ENCODE results near the gene TPD52L1. TPM values are rescaled to one million over a fixed set of nuclear protein-coding genes. Genes with fewer than 3 reads are reported as not detected.

TPD52L1 gene
- polyA plus RNA-seq, 1 donor from 2014 or later: not detected

- peaks cover 5% of the 10 kb centered on the region for H3K27me3 Mint-ChIP-seq
- no peak overlapping the region for H3K4me3 Mint-ChIP-seq
- no peaks in the 10 kb centered on the region for H3K36me3 Mint-ChIP-seq
- no peaks in the 10 kb centered on the region for H3K4me1 Mint-ChIP-seq
- no peak overlapping the region for H3K27ac Mint-ChIP-seq
- H3K9me3 Mint-ChIP-seq: no peaks in the 10 kb centered on the region
These were observed 28.9 kb downstream of the TPD52L1 start for GRCh38 chr6:125182237-125183008.

DNA sequence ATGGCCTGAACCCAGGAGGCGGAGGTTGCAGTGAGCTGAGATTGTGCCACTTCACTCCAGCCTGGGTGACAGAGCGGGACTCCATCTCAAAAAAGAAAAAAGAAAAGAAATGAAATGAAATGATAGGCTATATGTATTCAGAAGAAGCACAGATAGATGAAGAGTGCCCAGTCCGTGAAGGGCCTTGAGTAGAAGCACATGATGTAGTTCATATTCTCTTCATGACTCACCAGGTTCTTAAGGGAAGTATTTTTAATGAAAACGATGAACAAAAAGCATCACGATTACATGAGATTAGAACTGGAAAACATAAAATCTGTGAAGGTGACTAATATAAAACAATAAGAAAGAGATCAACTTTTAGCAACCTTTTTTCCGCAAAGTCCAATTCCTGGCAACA is 29.8 kb downstream of the TPD52L1 start:
- H3K4me1 Mint-ChIP-seq: no peaks in the 10 kb centered on the region

DNA sequence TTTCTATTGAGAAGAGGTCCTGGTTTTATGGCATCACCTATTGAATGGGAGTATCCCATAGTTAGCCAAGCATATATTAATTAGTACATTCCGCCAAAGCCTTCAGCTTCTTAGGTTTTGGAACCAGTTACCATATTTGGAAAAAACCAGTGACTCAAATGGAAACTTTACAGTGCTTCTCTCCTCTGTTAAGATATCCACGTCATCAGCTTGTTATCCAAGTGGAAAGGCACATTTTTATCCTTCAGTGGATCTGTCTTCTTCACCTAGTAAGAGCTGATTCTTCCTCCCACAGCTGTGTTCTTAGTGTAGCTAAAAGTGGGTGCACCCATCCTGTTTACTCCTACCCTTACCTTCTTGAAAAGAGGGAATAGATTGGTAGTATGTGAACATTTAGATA is 34.5 kb downstream of the TPD52L1 start:
- Mint-ChIP-seq H3K4me3 (no peak overlapping the region), H3K27me3 (peaks cover 4% of the 10 kb centered on the region), H3K36me3 (no peaks in the 10 kb centered on the region), H3K4me1 (no peaks in the 10 kb centered on the region), H3K27ac (no peak overlapping the region), H3K9me3 (no peaks in the 10 kb centered on the region)

More for the DNA sequence above, 29.8 kb downstream of the TPD52L1 start:
- Mint-ChIP-seq H3K27ac (no peak overlapping the region), H3K36me3 (no peaks in the 10 kb centered on the region), H3K9me3 (no peaks in the 10 kb centered on the region), H3K4me3 (no peak overlapping the region), H3K27me3 (peaks cover 5% of the 10 kb centered on the region)

- no peak overlapping the region for H3K4me3 Mint-ChIP-seq
- H3K27me3 Mint-ChIP-seq: peaks cover 4% of the 10 kb centered on the region
- no peaks in the 10 kb centered on the region for H3K9me3 Mint-ChIP-seq
- no peaks in the 10 kb centered on the region for H3K36me3 Mint-ChIP-seq
- no peak overlapping the region for H3K27ac Mint-ChIP-seq
- no peaks in the 10 kb centered on the region for H3K4me1 Mint-ChIP-seq
These were observed 35.1 kb downstream of the TPD52L1 start for GRCh38 chr6:125188594-125189203.

DNA sequence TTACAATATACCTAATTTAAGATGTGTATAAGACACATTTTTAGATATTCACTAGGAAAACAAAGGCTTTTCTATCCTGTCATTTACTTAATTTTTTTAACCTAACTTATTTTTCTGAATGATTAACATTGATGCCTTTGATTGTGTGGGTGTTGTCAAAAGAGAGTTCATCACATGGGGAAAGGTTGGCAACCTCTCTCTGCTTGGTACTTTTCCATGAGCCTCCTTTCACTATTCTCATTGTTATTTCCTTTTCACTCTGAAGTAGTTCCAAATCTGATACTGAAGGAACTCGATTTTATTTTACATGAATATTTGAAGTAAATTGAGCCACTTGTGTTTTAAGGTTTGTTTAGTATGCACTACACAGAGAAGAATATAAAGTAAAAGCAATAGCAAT is 35.9 kb downstream of the TPD52L1 start:
- H3K36me3 Mint-ChIP-seq: no peaks in the 10 kb centered on the region
- H3K9me3 Mint-ChIP-seq: no peaks in the 10 kb centered on the region

DNA sequence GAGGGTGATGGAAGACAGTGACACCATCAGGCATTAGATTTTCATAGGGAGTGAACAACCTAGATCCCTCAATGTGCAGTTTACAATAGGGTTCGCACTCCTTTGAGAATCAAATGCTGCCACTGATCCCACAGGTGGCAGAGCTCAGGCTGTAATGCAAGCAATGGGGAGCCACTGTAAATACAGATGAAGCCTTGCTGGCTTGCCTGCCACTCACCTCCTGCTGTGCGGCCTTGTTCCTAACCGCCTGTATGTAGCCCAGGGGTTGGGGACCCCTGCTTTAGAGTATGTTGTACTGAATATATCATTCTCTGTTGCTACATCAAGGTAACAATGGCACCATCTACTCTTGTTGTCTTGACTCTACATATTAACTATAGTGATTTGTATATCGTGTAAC is 37.1 kb downstream of the TPD52L1 start:
- Mint-ChIP-seq H3K4me1 (peaks cover 0 to 2% (median 0%) of the 10 kb centered on the region in 3 donors), H3K27ac (no peak overlapping the region), H3K27me3 (peaks cover 4% of the 10 kb centered on the region), H3K4me3 (no peak overlapping the region), H3K36me3 (no peaks in the 10 kb centered on the region), H3K9me3 (no peaks in the 10 kb centered on the region)

More for the DNA sequence above, 35.9 kb downstream of the TPD52L1 start:
- Mint-ChIP-seq H3K4me1 (peaks cover 0 to 2% (median 0%) of the 10 kb centered on the region in 3 donors), H3K27me3 (peaks cover 4% of the 10 kb centered on the region), H3K27ac (no peak overlapping the region), H3K4me3 (no peak overlapping the region)

GRCh38 chr6:125191916-125192609 is 38.5 kb downstream of the TPD52L1 start:
- H3K4me3 Mint-ChIP-seq: no peak overlapping the region
- H3K9me3 Mint-ChIP-seq: no peaks in the 10 kb centered on the region
- H3K27ac Mint-ChIP-seq: no peak overlapping the region
- H3K36me3 Mint-ChIP-seq: no peaks in the 10 kb centered on the region
- H3K4me1 Mint-ChIP-seq: peaks cover 0 to 2% (median 0%) of the 10 kb centered on the region in 3 donors
- H3K27me3 Mint-ChIP-seq: peaks cover 6% of the 10 kb centered on the region

DNA sequence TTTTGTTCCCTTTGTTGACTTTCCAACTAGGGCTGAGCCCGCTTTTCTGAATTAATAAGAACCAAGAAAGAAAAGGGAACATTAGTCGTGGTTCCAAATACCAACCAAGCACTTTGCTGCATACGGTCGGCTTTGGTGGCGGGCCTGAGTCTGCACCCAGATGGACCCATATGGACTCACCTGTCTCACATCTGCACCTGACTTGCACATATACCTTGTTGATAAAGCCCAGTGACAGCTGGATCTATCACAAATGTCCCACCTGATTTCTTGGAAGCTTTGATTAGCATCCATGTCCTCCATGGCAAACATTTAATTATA is 39.0 kb downstream of the TPD52L1 start:
- peaks cover 6% of the 10 kb centered on the region for H3K27me3 Mint-ChIP-seq
- H3K9me3 Mint-ChIP-seq: no peaks in the 10 kb centered on the region
- H3K27ac Mint-ChIP-seq: no peak overlapping the region
- H3K36me3 Mint-ChIP-seq: no peaks in the 10 kb centered on the region
- peaks cover 0 to 2% (median 0%) of the 10 kb centered on the region in 3 donors for H3K4me1 Mint-ChIP-seq
- H3K4me3 Mint-ChIP-seq: no peak overlapping the region

DNA sequence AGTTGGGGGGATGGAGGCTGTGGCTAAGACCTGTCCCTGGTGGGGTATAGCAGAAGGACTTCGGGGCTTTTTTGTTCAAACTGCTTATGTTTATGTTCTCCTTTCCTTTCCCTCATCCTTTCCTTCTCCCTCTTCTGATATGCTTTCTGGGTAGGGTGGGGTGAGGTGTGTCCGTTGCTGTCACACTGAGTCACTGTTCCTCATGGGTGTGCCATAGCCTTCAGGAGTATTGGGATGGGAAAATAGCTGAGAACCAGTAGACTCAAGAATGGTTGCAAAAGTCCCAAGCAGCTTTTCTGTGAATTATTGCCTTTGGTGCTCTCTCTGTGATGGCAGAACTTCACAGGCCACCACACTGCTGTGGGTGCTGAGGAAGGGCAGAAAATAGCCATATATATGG is 39.6 kb downstream of the TPD52L1 start:
- peaks cover 0 to 2% (median 0%) of the 10 kb centered on the region in 3 donors for H3K4me1 Mint-ChIP-seq
- no peak overlapping the region for H3K4me3 Mint-ChIP-seq
- H3K36me3 Mint-ChIP-seq: no peaks in the 10 kb centered on the region
- H3K9me3 Mint-ChIP-seq: no peaks in the 10 kb centered on the region
- H3K27ac Mint-ChIP-seq: no peak overlapping the region
- H3K27me3 Mint-ChIP-seq: peaks cover 6% of the 10 kb centered on the region

GRCh38 chr6:125194941-125195340 is 41.4 kb downstream of the TPD52L1 start:
- H3K27me3 Mint-ChIP-seq: peaks cover 6% of the 10 kb centered on the region

GRCh38 chr6:125195526-125195925 is 42.0 kb downstream of the TPD52L1 start:
- Mint-ChIP-seq H3K4me1 (peaks cover 0 to 2% (median 0%) of the 10 kb centered on the region in 3 donors), H3K9me3 (peaks cover 0 to 1% (median 0%) of the 10 kb centered on the region in 3 donors), H3K4me3 (no peak overlapping the region), H3K36me3 (no peaks in the 10 kb centered on the region), H3K27me3 (peaks cover 7% of the 10 kb centered on the region), H3K27ac (no peak overlapping the region)

More at GRCh38 chr6:125194941-125195340, 41.4 kb downstream of the TPD52L1 start:
- Mint-ChIP-seq H3K36me3 (no peaks in the 10 kb centered on the region), H3K4me1 (peaks cover 0 to 2% (median 0%) of the 10 kb centered on the region in 3 donors), H3K4me3 (no peak overlapping the region), H3K9me3 (no peaks in the 10 kb centered on the region), H3K27ac (no peak overlapping the region)

DNA sequence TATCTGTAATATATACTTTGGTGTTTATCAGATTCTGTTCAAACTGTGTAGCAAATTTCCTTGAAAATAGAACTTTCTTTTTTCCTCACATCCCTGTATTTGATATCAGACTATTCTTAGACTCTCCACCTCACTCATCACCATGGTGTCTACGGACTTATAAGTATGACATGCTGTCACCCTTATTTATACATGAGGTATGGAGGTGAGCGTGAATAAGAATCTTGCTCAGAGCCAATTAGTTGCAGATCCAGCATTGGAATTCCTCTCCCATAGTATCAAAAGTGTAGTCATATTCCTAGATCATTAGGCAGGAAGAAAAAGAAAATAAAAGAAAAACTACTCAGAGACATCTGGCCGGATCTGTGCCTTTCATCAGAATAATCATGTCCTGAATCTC is 43.0 kb downstream of the TPD52L1 start:
- Mint-ChIP-seq H3K27me3 (peaks cover 5% of the 10 kb centered on the region), H3K27ac (no peak overlapping the region), H3K9me3 (peaks cover 0 to 3% (median 0%) of the 10 kb centered on the region in 3 donors), H3K36me3 (no peaks in the 10 kb centered on the region), H3K4me3 (no peak overlapping the region), H3K4me1 (peaks cover 0 to 2% (median 0%) of the 10 kb centered on the region in 3 donors)

DNA sequence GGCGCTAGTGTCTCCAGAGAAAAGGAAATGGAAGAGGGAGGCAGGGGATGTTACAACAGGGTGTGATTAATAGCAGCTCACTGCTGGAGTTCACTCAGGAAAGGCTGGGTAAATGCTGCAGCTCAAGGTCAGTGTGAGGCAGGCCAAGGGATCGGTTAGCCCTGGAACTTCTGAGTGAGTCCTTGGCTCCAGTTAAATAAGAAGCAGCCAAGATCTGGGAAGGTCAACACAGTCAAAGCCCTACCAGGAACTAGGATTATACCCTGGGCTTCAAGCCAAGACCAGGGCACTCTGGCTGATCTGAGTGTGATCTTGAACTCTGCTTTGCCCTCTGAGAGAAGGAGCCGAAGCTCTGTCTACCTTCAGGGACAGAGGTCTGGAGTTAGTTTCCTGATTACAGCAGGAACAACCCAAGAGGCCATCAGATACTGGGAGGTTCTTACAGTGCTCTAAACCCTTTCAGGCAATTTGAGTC is 44.3 kb downstream of the TPD52L1 start:
- no peak overlapping the region for H3K27ac Mint-ChIP-seq
- peaks cover 0 to 3% (median 0%) of the 10 kb centered on the region in 3 donors for H3K9me3 Mint-ChIP-seq
- peaks cover 0 to 5% (median 0%) of the 10 kb centered on the region in 3 donors for H3K4me1 Mint-ChIP-seq
- peaks cover 6% of the 10 kb centered on the region for H3K27me3 Mint-ChIP-seq
- H3K4me3 Mint-ChIP-seq: no peak overlapping the region
- H3K36me3 Mint-ChIP-seq: no peaks in the 10 kb centered on the region

DNA sequence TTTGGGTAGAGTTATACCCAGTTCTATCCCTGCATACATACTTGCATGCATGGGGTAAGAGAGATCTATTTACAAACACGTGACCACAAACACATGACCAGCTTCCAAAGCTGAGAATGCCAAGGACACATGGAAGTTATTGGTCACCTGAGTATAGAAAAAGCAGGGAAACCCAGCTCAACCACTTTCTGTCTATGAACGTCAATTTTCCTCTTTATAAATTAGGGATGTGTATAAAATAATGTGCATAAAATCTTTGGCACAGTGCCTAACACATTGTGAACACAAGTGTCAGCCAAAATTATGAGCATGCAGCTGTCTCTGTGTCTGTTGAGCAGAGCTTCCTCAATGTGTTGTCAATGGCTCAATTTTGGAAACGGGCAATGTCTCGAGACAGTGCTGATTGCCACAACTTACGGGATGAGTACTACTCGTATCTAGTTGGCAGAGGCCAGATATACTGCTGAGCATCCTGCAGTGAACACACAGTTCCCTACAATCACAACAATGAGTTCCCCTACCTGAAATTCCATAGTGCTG is 44.9 kb downstream of the TPD52L1 start:
- H3K4me1 Mint-ChIP-seq: peaks cover 0 to 5% (median 0%) of the 10 kb centered on the region in 3 donors
- peaks cover 7% of the 10 kb centered on the region for H3K27me3 Mint-ChIP-seq
- no peaks in the 10 kb centered on the region for H3K36me3 Mint-ChIP-seq
- H3K27ac Mint-ChIP-seq: no peak overlapping the region
- H3K9me3 Mint-ChIP-seq: peaks cover 0 to 3% (median 0%) of the 10 kb centered on the region in 3 donors
- H3K4me3 Mint-ChIP-seq: no peak overlapping the region

GRCh38 chr6:125200941-125201340 is 47.4 kb downstream of the TPD52L1 start:
- peaks cover 0 to 3% (median 0%) of the 10 kb centered on the region in 3 donors for H3K9me3 Mint-ChIP-seq

More at GRCh38 chr6:125200941-125201340, 47.4 kb downstream of the TPD52L1 start:
- Mint-ChIP-seq H3K27me3 (peaks cover 13% of the 10 kb centered on the region), H3K4me1 (peaks cover 0 to 3% (median 0%) of the 10 kb centered on the region in 3 donors), H3K27ac (no peak overlapping the region), H3K4me3 (no peak overlapping the region), H3K36me3 (no peaks in the 10 kb centered on the region)
